Amygdala (tissue), 56 donors: ENCODE measurements around the gene RPL5.
A peak's percentile ranks its signal among the peaks of the same experiment; 100 is the strongest.

Experiments used
- DNase-seq, 56 donors: peaks; one replicate each; lab custom pipeline; 2025; lab: John Stamatoyannopoulos, UW

The RPL5 gene

DNA sequence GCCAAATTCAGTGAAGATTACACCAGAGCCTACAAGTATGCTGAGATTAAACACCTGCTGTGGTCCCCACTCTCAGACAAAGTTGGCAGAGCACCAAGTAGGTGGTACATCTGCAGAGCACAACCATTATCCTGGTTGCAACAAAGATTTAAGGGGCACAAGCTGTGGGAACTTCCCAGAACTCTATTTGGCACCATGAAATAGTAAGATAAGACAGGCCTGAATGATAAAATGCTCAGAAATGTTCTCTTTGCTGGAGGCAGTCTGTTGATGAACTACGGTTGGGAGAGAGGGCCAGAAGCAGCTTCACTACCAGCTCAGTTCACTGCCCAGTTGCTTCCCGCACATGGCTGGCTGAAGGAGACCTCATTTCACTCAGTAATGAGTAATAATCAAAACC is 19.9 kb downstream of the RPL5 start:
- no peak for DNase-seq

DNA sequence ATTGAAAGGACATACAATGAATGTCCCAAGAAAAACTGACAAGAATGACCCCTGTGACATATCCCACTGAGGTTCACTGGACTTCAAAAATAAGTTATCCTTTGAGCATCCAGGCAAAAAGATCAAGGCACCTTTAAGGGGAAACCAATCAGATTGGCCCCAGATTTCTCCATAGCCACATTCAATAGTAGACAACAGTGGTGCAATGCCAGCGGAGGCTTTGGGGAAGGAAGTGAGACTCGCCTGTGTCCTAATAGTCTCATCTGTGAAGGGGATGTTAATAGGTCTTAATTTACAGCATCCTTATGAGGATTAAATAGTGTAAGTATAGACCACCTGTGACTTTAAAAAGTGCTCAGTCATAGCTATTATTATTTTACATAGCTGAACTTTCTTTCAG is 21.5 kb downstream of the RPL5 start:
- DNase-seq, result peak in 2 of 56 donors; percentile 4 to 6

DNA sequence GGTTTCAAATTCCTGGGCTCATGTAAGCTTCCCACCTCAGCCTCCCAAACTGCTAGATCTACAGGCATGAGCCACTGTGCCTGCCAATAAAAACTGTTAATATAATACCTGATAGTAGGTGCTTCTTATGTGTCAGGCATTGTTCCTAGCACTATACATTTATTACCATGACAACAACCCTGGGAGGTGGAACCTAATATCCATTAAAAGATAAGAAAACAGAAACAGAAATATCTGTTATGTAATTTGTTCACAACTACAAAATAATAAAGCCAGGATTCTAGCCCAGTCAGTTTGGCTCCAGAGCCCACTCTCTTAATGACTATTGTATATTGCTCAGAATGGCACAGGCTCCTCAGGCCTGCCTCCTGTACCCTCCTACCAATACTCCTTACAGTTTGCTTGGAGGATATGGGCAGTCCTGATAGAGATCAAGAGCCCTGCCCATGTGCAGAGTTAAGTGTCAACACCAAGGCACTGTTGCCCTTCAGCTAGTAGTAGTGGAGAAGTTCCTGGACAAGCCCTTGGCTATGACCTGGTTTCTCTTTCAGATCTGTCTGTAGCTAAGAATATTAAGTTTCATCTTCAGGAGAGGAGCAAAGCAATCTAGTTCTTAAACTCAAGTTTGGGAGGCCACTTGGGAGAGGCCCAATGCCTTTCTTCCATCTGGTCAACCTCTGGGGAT is 22.4 kb downstream of the RPL5 start:
- no peak for DNase-seq

DNA sequence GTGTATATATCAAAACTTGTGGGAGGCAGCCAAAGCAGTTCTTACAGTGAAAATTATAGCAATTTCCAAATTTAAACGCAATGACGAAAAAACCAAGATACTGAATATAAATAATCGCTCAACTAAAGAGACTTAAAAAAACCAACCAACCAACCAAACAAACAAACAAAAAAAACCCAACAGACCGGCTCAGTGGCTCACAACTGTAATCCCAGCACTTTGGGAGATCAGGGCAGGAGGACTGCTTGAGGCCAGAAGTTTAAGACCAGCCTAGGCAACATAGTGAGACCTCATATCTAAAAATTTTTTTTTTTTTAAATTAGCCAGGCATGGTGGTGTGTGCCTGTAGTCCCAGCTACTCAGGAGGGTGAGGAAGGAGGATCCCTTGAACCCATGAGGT is 23.4 kb downstream of the RPL5 start:
- no peak for DNase-seq

DNA sequence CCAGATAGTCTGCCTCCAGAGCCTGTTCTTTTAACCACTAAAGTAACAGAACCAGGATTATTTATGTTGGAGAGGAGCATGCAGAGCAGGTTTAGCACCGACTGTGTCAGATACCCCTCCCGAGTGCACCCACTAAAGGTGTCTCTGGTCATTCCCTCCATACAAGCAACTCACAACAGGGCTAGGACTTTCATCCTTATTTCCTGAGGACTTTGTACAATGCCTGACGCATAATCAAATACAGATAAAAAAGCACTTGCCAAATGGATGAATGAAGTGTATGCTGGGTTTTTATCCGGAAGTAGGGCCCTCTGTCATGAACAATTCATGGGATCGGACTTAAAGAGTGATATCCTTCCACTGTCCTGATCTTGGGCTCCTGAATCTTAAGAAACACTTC is 26.0 kb downstream of the RPL5 start:
- no peak for DNase-seq

DNA sequence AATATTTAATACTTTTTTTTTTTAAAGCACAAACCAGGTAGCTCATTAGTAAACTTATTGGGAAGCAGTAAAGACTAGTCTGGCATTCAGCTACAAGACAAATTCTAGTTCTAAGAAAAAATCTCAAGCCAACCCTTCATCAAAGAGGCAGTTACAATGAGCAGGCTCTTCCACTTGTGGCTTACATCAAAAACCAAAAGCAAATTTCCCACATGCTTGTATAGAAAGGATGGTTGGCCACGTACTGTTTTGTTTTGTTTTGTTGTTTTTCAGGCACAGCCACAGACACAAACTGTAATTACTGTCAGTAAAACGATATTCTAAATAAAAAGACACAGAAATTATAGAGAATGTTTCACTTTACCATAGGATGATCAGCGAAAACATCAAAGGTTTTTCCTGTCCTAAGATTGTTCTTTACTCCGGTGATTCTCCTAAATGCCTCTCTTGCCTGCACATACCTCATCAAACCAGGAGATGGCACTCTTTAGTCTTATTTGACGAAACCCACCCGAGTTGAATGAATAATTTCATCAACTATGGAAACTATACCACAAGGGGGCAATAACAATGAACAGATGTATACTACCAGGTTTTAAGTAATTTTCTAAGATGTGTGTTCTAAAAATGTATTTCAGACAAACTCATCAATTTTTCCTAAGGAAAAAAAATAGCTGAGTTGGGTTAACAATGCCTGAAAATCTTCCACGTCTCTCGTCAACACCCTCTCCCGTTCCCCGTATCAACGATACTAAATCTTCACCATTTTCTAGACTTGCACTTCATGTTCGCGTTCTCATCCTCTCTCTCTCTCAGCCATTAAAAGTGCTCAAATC is 26.9 kb downstream of the RPL5 start:
- DNase-seq, result peak in 32 of 56 donors; percentile 1 to 93 (median 21)

DNA sequence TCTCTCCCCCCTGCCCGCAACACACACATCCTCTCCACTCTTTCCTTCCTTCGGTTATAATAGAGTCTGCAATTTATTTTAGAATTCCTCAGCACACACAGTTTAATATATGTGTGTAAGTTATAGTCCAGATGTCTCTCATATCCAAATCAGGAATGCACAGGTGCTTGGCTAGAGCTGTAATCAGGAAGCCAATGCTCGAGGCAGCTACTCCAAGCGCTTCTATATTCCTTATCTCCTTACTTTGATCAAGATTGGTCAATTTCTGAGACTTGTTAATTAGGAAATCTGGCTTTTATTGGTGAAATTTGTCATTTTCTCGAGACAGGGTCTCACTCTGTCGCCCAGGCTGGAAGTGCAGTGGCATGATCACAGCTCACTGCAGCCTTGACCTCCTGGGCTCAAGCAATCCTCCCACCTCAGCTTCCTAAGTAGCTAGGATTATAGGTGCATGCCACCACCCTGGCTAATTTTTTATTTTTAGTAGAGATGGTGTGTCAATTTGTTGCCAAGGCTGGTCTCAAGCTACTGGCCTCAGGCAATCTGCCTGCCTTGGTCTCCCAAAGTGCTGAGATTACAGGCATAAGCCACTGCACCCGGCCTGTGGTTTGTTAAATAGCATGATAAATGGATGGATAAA is 27.7 kb downstream of the RPL5 start:
- peak in 1 of 56 donors; percentile 30 for DNase-seq

DNA sequence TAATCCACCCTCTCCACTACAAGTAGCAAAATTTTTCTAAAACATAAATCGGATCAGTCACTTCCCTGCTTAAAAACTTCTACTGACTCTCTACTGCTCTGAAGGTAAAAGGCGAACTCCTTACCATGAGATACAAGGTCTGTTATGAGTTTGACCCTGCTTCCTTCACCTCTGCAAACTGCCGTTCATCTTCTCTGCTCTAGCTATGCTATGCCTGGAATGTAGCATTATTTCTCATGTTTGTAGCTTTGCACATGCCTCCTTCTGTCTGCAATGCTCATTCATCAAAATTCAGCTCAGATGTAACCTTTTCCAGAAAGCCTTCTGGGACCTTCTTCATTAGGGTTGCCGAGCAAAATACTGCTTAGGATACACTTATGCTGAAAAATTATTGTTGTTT is 30.8 kb downstream of the RPL5 start:
- no peak for DNase-seq

DNA sequence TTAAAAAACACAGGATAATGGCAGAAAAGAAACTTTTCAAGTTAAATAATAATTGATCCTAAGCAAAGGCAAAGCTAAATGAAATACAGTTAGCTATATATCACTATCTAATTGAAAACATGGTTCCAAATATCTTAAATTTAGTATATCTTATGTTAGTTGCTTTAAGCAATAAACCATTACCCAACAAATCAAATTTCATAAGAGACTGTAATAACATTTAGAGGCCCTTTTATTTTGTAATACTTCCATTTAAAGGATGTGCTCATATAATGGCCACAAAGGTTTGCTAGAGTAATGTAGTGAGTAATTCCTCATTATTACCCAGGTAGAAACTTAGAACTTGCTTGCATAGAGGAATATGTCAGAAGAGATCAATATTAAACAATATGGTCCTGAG is 32.3 kb downstream of the RPL5 start:
- DNase-seq, result no peak

DNA sequence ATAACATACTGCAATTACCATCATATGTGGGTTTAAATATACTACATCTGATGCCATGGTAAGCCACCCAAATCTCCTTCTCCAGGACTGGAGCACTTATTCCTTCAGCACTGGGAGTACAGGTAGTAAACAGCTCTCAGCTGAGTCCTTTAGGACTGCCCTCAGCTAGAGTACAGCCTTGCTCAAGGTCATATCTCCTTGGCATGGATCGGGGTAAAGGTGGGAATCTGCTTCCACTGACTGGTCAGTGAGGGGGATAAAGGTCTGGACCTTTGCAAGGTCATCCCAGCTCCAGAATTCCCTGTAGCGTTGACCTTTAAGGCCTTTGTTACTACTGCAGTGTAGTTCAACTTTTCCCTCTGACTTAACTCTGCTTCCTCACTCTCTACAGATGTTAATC is 38.8 kb downstream of the RPL5 start:
- no peak for DNase-seq

DNA sequence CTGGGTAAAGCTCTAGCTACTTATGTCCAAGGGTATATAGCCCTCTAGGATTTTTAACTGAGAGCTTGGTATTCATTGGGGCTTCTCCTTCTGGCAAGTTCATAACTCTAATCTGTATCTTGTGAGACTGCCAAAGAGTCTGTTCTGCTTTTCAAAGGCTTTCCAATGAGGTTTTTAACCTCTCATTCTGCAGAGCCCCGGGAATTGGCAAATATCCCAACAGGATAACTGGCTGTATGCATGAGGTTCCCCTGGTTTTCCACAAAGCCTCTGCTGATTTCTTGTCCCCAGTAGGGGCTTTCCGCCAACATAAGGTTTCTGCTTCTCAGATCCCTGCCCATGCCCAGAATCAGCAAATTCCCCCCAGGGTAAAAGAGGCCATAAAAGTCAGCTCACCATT is 40.9 kb downstream of the RPL5 start:
- peak in 19 of 56 donors; percentile 4 to 58 (median 21) for DNase-seq

DNA sequence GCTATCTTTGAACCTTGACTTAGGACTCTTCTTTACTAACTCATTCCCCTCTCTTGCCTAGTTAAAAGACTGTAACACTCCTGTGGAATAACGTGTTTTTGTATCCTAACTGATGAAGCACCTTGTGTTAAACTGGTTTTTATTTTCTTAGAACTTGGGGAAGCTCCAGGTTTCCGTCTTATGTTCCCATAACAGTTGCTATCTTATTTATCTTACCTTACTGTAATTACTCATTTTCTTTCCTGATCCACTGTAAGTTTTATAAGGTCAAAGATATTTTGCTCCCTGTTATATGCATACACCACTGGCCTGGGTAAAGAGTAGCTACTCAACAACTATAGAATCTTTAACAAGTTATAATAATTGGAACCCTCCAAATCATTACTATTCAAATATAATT is 43.1 kb downstream of the RPL5 start:
- no peak for DNase-seq

DNA sequence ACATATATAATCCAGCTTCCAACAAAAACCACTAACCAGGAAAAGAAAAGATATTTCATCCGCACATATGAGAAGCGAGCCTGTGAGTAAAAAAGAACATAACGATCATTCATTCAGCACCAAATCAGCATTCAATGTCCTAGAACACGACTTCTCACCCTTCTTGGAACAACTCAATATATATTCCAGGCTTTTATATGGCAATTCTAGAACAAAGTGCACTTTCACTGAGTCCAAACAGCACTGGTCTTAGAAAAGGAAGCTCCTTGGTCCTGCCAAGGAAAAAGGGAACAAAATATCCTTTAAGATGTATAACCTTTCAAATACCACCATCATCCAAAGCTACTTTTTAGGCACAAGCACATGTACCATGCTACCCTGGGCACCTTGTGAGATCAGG is 44.5 kb downstream of the RPL5 start:
- DNase-seq, result no peak

DNA sequence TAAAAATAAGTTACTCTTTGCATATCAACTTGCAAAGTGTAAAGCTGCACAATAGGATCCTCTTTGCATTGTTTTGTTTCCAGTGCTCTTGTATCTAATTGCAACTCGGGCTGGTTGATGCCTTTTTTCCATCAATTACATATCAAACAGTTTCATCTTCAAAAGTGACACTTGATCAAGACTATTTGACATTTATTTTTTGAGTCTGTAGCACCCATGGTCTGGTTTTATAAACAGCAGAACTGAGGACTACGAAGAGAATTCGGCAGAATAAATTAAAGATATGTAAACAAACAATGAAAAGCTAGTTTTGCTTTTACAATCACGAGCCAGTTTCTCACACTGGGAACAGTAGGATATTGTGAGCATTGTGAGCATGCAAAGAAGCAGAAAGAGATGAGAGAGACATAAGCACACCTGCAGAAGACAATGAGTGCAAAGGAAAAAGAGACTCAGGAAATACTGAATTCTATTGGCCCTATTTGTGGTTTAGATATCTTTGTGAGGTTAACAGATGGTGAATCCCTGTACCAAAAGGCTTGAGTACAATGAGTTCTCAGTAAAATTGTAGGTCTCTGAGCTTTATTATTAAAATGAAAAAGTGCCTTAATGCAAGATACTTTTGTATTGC is 45.4 kb downstream of the RPL5 start:
- peak in 2 of 56 donors; percentile 27 to 36 for DNase-seq

DNA sequence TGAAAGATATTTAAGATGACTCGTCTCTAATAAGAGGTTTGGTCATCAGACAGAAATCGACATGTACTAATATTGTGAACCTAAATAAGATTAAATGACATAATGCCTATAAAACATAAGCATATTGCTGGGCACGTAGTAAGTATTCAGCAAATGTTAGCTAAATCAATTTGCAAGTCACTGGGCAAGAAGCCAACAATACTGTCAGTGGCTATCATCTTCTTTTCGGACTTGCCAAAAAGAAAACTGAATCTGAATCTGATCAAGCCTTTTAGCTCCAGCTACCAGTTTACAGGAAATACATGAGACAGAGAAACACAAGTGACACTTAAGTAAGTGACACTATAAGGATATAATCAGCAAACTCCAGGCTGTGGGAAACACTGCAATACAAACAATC is 46.0 kb downstream of the RPL5 start:
- DNase-seq, result peak in 2 of 56 donors; percentile 14 to 19

DNA sequence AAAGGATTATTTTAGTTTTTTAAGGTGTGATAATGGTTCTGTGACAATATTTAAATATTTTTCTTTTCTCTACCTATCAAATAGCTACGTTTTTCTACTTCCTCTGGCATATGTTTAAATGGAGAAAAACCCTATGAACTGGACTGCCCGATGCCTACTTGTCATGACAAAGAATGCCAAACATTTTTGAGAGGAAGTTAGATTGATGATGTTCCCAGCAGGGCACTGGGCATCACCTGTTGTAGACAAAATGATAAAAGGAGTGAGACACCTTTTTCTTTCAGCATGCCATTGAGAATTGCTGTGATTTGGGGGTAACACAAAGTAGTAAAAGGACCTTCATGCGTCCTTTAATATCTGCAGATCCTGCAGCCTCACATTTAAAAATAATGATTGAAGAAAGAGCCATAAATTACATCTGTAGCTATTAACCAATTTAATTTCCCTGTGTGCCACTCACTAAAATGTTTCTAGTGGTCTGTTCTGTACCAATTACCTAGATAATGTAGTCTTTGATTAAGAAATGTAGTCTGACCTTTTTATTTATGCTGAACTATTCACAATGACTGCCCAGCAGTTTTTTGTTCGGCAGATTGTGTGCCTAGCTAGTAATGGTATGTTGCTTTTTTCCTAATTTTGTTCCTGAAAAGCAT is 47.6 kb downstream of the RPL5 start:
- DNase-seq, result no peak

DNA sequence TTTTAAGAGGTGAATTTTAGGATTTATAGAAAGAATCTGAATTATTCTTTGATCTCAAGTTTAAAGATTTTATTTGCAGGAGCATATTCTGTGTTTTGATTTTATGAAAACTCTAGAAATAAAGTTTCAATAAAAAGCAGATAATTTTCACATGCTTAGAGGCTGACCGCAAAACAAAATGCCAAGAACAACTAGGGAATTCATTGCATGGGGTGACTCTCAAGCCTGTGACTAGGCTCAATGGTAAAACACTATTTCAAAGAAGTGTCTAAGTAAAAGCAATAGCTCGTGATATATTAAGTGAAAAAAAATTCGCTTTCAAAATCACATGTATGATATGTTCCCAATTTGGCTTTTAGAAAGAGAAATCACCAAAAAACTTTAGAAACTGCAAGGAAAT is 49.6 kb downstream of the RPL5 start:
- peak in 1 of 56 donors; percentile 5 for DNase-seq

DNA sequence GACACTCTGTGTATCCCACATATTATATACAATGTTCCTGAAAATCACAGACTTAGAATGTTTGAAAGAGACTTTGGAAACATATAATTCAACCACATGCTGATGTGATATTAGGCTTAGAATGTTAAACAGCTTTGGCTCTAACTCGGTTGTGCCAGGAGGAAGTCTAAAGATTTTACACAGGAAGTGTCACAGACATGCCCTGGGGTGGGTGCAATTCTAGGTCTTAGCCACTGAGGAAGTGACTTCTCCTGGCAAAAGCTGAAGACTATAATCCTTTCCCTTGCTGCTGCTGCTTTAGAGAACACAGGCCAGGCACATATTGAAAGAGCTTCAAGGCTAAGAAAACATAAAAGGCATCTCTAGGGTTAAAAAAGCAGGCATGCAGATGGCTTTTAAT is 51.0 kb downstream of the RPL5 start:
- no peak for DNase-seq

DNA sequence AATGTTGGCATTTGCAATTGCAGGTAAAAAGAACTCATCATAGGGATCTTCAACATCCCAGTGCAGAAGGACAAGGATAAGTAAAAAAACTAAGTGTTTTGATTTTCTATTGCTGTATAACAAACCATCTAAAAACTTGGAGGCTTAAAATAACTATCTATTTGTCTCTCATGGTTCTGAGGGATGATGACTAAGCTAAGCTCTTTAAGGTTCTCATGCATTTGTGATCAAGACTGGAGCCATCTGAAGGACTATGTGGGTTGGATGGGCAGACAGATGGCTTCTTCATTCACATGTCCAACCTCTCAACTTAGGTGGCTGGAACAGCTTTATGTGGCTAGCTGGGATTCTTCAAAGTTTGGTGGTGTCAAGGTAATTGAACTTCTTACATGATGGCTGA is 51.5 kb downstream of the RPL5 start:
- no peak for DNase-seq

DNA sequence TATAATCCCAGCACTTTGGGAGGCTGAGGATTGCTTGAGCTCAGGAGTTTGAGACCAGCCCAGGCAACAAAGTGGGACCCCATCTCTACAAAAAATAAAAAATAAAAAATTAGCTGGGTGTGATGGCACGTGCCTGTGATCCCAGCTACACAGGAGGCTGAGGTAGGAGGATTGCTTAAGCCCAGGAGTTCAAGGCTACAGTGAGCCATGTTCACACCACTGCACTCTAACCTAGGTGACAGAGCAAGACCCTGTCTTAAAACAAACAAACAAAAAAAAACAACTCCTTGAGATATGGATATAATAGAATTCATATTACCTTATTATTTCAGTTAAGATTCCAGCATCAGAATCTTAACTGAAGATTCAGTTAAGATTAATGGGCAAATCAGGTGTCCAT is 52.4 kb downstream of the RPL5 start:
- no peak for DNase-seq
